Gastrocnemius medialis (tissue), 4 donors: ENCODE data around the gene ATF6. TPM values are rescaled to one million over a fixed set of nuclear protein-coding genes. Genes with fewer than 3 reads are reported as not detected.

Experiments
- ATAC-seq, 2 donors: fragments of 150-250 bp; one replicate each; pipeline ENCODE4 v1.9.1; 2016
- DNase-seq, 2 donors: peaks; one replicate each; pipeline ENCODE4 v3.0.0-alpha.2; 2019
- H3K27ac ChIP-seq, 4 donors: fragments of 200-600 bp; sonication (generic); 1 replicate in 1 of 4; 2 replicates in 3 of 4; pipeline ENCODE4 v1.5.1; 2016 to 2018; ENCODE audit warnings: mild to moderate bottlenecking in 2 of 4, moderate library complexity in 1 of 4
- H3K27me3 ChIP-seq, 3 donors: fragments of 200-600 bp; sonication (generic) in 2 of 3; 1 replicate in 1 of 3; 2 replicates in 2 of 3; pipeline versions ENCODE4 v1.5.1 to v1.6.0; 2016 to 2019; ENCODE audit warnings: mild to moderate bottlenecking in 1 of 3, moderate library complexity in 1 of 3
- H3K36me3 ChIP-seq, 2 donors: fragments of 200-600 bp; sonication (generic) in 1 of 2; one replicate each; pipeline ENCODE4 v1.5.1; 2017 to 2018
- H3K4me1 ChIP-seq, 2 donors: fragments of 200-600 bp; sonication (generic) in 1 of 2; one replicate each; pipeline ENCODE4 v1.5.1; 2016 to 2017; ENCODE audit warnings: mild to moderate bottlenecking in 2 of 2
- H3K4me3 ChIP-seq, 4 donors: fragments of 200-600 bp; sonication (generic) in 3 of 4; 1 replicate in 1 of 4; 2 replicates in 3 of 4; pipeline ENCODE4 v1.5.1; 2016 to 2019; ENCODE audit warnings: mild to moderate bottlenecking in 2 of 4
- H3K9me3 ChIP-seq, 3 donors: fragments of 200-600 bp; sonication (generic) in 2 of 3; 1 replicate in 1 of 3; 2 replicates in 2 of 3; pipeline ENCODE4 v1.5.1; 2016 to 2019
- POLR2A ChIP-seq, 2 donors: fragments of 450-650 bp; IDR thresholded peaks; one replicate each; pipeline ENCODE4 v1.6.1; 2017; ENCODE audit warnings: antibody characterized with exemption in 2 of 2, mild to moderate bottlenecking in 2 of 2, moderate library complexity in 2 of 2
- in situ Hi-C, 4 donors: fragments of 200-750 bp; cut with MboI; loops; one replicate each; pipeline versions ENCODE4 v1.15.0 to v1.8.0; 2017; ENCODE audit warnings: low sequenced_read_pairs in 4 of 4
- intact Hi-C: fragments of 100-400 bp; cut with DNase I; formaldehyde crosslinking; loops from one replicate; pipeline ENCODE4 v1.15.1; 2023; ENCODE audit warnings: low total_unique reads
- total RNA-seq, 4 donors: library from RNA; depleted of rRNA; stranded (reverse); fragments of >200 nt; gene quantifications; one replicate each; pipeline versions ENCODE4 v1.1.0 to v1.2.3, GENCODE V29; 2016
- TF ChIP-seq, protein P1 (sequence below), 5 experiments: fragments of 450-650 bp in 3 of 5; fragments of 200-600 bp in 2 of 5; sonication (generic) in 2 of 5; IDR thresholded peaks in 4 of 5; conservative IDR thresholded peaks in 1 of 5; 1 replicate in 4 of 5; 2 replicates in 1 of 5; pipeline ENCODE4 v1.5.1; 2016 to 2019; ENCODE audit warnings: antibody characterized with exemption in 5 of 5, mild to moderate bottlenecking in 3 of 5, moderate library complexity in 3 of 5

The ATF6 gene
- total RNA-seq, 4 donors from 2014 or later: 15.3 to 20.1 (median 18.3) TPM

DNA sequence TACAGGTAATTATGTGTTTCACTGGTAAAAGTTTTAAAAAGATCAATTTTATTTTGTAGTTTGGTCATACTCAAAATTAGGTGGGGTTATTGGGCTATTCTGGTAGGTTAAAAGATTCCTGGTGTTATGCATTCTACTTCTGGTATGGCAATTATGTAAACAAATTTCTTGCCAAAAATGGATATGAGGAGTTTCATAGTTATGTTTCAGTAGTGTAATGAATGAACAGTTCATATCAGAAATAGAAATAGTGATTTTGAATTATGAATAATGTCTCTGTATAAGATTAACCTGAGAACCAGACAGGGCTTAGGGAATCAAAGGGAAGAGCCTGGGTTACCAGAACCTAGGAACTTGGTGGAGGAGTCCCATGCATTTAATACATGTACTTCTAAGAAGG is 15.9 kb downstream of the ATF6 start:
- DNase-seq (no peak), ATAC-seq (no peak)
- in situ Hi-C loops: no loop called here
- H3K27ac ChIP-seq: no peak overlapping the region
- no peaks in the 10 kb centered on the region for H3K9me3 ChIP-seq
- H3K4me3 ChIP-seq: no peak overlapping the region
- no peaks in the 10 kb centered on the region for H3K27me3 ChIP-seq
- no peaks in the 10 kb centered on the region for H3K4me1 ChIP-seq
- TF ChIP-seq, protein P1, sequence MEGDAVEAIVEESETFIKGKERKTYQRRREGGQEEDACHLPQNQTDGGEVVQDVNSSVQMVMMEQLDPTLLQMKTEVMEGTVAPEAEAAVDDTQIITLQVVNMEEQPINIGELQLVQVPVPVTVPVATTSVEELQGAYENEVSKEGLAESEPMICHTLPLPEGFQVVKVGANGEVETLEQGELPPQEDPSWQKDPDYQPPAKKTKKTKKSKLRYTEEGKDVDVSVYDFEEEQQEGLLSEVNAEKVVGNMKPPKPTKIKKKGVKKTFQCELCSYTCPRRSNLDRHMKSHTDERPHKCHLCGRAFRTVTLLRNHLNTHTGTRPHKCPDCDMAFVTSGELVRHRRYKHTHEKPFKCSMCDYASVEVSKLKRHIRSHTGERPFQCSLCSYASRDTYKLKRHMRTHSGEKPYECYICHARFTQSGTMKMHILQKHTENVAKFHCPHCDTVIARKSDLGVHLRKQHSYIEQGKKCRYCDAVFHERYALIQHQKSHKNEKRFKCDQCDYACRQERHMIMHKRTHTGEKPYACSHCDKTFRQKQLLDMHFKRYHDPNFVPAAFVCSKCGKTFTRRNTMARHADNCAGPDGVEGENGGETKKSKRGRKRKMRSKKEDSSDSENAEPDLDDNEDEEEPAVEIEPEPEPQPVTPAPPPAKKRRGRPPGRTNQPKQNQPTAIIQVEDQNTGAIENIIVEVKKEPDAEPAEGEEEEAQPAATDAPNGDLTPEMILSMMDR (IDR thresholded peaks at IDR 0.05 in 4 of 5, conservative IDR thresholded peaks at IDR 0.05 in 1 of 5): no peak
- no peak for TF ChIP-seq POLR2A (IDR thresholded peaks at IDR 0.05)
- intact Hi-C loops: no loop called here
- peaks cover 0 to 53% of the 10 kb centered on the region in 2 donors for H3K36me3 ChIP-seq

DNA sequence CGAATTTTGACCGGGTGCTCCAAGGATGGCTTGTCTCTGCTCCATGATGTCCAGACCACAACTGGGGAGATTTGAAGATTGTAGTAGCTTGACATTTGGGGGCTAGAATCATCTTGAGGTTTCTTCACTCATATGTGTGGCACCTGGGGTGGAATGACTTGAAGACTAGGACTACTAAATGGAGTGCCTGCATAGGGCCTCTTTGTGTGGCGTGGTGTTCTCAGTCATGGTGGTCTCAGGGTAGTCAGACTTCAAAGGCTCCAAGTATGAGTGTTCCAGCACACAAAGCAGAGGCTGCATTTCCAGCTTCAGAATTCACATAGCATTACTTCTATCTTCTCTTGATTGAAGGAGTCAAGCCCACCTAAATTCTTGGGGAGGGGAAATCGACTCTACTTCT is 16.8 kb downstream of the ATF6 start:
- in situ Hi-C loops (no loop called here), intact Hi-C loops (no loop called here)
- H3K4me1 ChIP-seq: no peaks in the 10 kb centered on the region
- H3K27ac ChIP-seq: no peak overlapping the region
- TF ChIP-seq, protein P1 (IDR thresholded peaks at IDR 0.05 in 4 of 5, conservative IDR thresholded peaks at IDR 0.05 in 1 of 5): no peak
- TF ChIP-seq POLR2A (IDR thresholded peaks at IDR 0.05): no peak
- no peaks in the 10 kb centered on the region for H3K27me3 ChIP-seq
- ATAC-seq (no peak), DNase-seq (no peak)
- peaks cover 0 to 53% of the 10 kb centered on the region in 2 donors for H3K36me3 ChIP-seq
- no peak overlapping the region for H3K4me3 ChIP-seq
- no peaks in the 10 kb centered on the region for H3K9me3 ChIP-seq

DNA sequence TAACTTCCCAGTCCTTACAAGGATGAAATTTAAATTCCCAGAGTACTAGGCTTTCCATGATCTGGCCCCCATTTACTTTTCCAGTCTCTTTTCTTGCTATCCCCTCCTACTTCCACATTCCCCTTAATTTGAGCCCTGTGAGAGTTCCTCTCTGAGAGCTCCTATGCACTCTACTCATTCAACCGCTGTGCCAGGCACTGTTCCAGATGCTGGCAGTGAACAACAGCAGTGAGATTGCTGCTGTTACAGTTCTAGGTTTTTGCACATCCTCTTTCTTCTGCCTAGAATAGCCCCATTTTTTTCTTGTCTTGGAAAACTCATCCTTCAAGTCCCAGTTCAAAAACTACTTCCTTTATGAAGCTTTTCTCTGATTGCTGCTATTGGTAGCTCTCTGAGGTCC is 18.8 kb downstream of the ATF6 start:
- in situ Hi-C loops (no loop called here), intact Hi-C loops (no loop called here)

DNA sequence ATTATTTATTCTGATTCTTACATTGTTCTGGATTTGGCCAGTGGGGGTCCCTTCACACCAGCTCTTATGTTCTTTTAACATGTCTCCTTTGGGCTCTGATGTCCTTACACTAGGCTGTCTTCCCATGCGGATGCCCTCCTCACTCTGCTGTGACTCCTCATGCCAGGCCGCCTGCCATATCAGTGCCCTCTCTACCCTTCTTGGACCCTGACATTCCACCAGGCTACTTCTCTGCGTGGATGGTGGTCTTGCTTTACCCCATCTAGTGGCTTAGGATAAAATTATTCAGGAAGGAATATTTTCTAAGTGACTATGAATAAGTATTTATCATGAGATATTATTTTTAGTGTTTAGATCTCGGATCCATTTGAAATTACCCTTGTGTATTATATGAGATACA is 21.2 kb downstream of the ATF6 start:
- DNase-seq: no peak
- H3K4me1 ChIP-seq: no peaks in the 10 kb centered on the region
- no peak overlapping the region for H3K27ac ChIP-seq
- H3K27me3 ChIP-seq: no peaks in the 10 kb centered on the region
- no peak for ATAC-seq
- intact Hi-C loops: no loop called here
- in situ Hi-C loops: no loop called here
- no peak overlapping the region for H3K4me3 ChIP-seq
- no peaks in the 10 kb centered on the region for H3K9me3 ChIP-seq
- H3K36me3 ChIP-seq: peaks cover 0 to 64% of the 10 kb centered on the region in 2 donors
- no peak for TF ChIP-seq POLR2A (IDR thresholded peaks at IDR 0.05)
- TF ChIP-seq, protein P1 (IDR thresholded peaks at IDR 0.05 in 4 of 5, conservative IDR thresholded peaks at IDR 0.05 in 1 of 5): no peak

More for the DNA sequence above, 18.8 kb downstream of the ATF6 start:
- Histone ChIP-seq H3K4me3 (no peak overlapping the region), H3K9me3 (no peaks in the 10 kb centered on the region), H3K27me3 (no peaks in the 10 kb centered on the region), H3K36me3 (peaks cover 0 to 55% of the 10 kb centered on the region in 2 donors), H3K27ac (no peak overlapping the region), H3K4me1 (no peaks in the 10 kb centered on the region)
- no peak for TF ChIP-seq POLR2A (IDR thresholded peaks at IDR 0.05)
- TF ChIP-seq, protein P1 (IDR thresholded peaks at IDR 0.05 in 4 of 5, conservative IDR thresholded peaks at IDR 0.05 in 1 of 5): no peak
- DNase-seq (no peak), ATAC-seq (no peak)
